Measurements from ENCODE around the gene RAB11A. TPM values are rescaled to one million over a fixed set of nuclear protein-coding genes. Genes with fewer than 3 reads are reported as not detected.

The RAB11A gene
- total RNA-seq, 1 donor from 2014 or later = 350 TPM

DNA sequence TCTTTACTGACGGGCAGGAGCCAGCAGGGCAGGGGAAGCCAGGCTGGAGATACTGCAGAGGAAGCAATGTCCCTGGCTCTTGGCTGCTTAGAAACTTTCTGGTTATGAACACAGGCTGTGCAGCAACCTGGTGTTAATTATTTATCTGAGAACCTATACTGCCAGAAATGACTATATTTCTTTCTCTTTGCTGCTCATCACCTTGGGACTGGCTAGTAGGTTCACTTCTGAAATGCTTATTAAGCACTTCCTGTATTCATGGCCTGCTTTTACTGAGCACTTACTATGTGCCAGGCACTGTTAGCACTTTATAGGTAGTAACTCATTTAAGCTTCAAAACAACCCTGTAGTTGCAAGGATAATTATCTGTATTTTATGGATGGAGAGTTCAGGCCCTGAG is 57.6 kb downstream of the RAB11A start:
- no peak overlapping the region for H3K4me3 ChIP-seq (ENCODE audit: low read depth, low read length)
- TF ChIP-seq, protein P1, sequence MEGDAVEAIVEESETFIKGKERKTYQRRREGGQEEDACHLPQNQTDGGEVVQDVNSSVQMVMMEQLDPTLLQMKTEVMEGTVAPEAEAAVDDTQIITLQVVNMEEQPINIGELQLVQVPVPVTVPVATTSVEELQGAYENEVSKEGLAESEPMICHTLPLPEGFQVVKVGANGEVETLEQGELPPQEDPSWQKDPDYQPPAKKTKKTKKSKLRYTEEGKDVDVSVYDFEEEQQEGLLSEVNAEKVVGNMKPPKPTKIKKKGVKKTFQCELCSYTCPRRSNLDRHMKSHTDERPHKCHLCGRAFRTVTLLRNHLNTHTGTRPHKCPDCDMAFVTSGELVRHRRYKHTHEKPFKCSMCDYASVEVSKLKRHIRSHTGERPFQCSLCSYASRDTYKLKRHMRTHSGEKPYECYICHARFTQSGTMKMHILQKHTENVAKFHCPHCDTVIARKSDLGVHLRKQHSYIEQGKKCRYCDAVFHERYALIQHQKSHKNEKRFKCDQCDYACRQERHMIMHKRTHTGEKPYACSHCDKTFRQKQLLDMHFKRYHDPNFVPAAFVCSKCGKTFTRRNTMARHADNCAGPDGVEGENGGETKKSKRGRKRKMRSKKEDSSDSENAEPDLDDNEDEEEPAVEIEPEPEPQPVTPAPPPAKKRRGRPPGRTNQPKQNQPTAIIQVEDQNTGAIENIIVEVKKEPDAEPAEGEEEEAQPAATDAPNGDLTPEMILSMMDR (conservative IDR thresholded peaks at IDR 0.05; ENCODE audit: low read depth, low read length) = no peak
- no peak for DNase-seq (ENCODE audit: low read depth)

DNA sequence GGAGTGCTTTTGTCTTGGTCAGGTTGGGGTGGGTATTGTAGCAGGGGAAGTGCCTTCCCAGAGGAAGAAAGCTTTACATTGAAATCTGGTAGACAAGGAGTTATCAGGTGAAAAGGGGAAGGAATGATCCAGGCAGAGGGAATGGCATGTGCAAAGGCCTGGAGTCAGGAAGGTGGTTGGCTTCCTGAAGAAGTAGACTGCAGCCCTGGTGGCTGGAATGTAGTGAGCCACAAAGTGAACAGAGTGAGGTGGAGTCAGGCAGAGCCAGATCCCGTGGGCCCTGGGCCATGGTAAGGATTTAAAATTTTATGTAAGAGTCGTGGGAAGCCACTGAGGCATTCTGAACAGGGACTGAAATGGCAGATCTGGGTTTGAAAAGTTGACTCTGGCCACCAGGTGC is 58.3 kb downstream of the RAB11A start:
- TF ChIP-seq, protein P1 (conservative IDR thresholded peaks at IDR 0.05; ENCODE audit: low read depth, low read length) = peak; percentile 45
- no peak for DNase-seq (ENCODE audit: low read depth)
- no peak overlapping the region for H3K4me3 ChIP-seq (ENCODE audit: low read depth, low read length)

DNA sequence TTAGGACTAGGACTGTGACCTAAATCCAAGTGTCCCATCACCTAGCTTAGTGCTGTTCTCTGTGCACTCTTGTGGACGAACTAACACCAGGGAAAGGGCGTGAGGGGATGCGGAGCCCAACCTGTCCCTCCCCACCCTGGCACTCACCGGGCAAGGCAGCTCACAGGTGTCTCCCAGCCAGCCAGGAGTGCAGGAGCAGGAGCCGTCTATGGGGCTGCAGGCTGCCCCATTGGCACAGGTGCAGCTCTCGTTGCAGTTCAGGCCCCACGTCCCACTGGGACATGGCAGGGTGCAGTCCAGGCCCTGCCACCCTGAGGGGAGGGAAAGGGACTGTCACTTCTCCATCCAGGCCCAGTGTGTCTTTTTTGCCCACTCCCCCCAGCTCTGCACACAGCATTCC is 60.3 kb downstream of the RAB11A start:
- no peak overlapping the region for H3K4me3 ChIP-seq (ENCODE audit: low read depth, low read length)
- DNase-seq (ENCODE audit: low read depth) = no peak
- TF ChIP-seq, protein P1 (conservative IDR thresholded peaks at IDR 0.05; ENCODE audit: low read depth, low read length) = no peak

DNA sequence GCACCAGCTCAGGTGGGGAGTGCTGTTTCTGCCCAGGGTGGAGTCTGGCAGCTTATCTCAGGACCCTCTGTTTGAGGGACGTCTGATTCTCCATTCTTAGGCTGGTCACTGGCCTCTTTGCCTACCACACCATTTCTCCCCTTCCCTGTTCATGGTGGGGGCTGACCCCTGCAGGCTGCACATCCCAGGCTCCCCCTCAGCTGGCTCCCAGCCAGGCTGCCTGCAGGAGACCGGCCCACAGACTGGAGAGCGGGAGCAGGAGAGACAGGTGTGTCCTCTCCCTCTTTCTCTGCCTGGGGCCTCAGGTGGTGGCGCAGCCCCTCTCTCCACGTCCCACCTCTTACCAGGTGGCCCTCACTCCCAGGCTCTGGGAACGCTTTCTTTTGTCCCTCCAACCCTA is 60.8 kb downstream of the RAB11A start:
- no peak for DNase-seq (ENCODE audit: low read depth)
- TF ChIP-seq, protein P1 (conservative IDR thresholded peaks at IDR 0.05; ENCODE audit: low read depth, low read length) = no peak
- no peak overlapping the region for H3K4me3 ChIP-seq (ENCODE audit: low read depth, low read length)

DNA sequence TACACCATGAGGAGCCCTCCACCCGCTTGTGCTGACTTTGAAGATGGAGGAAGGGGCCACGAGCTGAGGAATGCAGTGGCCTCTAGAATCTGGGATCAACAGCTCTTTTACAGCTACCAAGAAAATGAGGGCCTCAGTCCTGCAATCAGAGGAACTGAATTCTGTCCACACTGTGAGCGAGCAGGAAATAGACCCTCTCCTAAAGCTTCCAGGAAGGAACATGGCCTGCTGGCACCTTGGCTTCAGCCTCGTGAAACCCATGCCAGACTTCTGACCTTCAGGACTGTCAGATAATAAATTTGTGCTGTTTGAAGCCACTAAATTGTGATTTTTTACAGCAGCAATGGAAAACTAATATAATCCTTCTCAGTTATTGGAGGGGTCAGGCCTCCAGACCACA is 61.9 kb downstream of the RAB11A start:
- TF ChIP-seq, protein P1 (conservative IDR thresholded peaks at IDR 0.05; ENCODE audit: low read depth, low read length) = no peak
- H3K4me3 ChIP-seq (ENCODE audit: low read depth, low read length) = no peak overlapping the region
- DNase-seq (ENCODE audit: low read depth) = no peak

DNA sequence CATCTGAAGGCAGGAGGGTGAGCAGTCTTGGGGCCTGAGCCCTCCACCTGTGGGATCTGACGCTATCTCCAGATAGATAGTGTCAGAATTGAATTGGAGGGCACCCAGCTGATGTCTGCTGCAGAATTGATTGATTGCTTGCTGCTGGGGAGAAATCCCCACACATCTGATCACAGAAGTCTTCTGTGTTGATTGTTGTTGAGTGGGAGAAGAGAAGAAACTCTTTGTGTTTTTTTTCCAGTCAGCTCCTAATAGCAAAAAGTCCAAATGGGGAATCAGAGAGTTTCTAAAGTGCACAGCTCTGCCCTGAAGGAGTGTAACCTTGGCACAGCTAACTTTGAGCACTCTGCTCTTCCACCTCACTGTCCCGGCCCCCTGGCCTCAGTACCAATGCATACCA is 66.1 kb downstream of the RAB11A start:
- TF ChIP-seq, protein P1 (conservative IDR thresholded peaks at IDR 0.05; ENCODE audit: low read depth, low read length) = no peak
- no peak overlapping the region for H3K4me3 ChIP-seq (ENCODE audit: low read depth, low read length)
- DNase-seq (ENCODE audit: low read depth) = no peak

DNA sequence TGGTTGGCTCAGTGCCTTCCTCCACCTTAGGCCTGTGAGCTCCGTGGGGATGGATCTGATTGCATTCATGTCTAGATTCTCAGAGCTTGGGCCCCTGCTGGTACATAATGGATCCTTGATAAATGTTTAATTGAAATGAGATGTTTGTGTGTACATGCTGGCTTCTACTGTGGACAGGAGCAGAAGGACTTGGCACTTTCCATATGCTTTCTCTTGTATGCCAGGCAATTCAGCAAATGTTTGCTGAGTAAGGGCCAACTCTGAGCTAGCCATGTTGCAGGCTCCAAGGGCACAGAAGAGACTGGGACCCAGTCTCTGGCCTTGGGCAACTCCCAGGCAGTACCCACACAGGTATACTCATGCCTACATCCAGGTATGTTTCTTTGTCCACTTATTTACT is 67.0 kb downstream of the RAB11A start:
- no peak overlapping the region for H3K4me3 ChIP-seq (ENCODE audit: low read depth, low read length)
- TF ChIP-seq, protein P1 (conservative IDR thresholded peaks at IDR 0.05; ENCODE audit: low read depth, low read length) = no peak
- no peak for DNase-seq (ENCODE audit: low read depth)

Data from epithelial cell of proximal tubule (primary cell).